Measurements from ENCODE around the gene GUCA2A. TPM values are rescaled to one million over a fixed set of nuclear protein-coding genes. Genes with fewer than 3 reads are reported as not detected.

GUCA2A gene
- total RNA-seq, 1 experiment from 2014 or later, result not detected

GRCh38 chr1:42114229-42114628, 50.3 kb downstream of the GUCA2A start:
- no peaks in the 10 kb centered on the region for H3K27me3 ChIP-seq (ENCODE audit: control insufficient read depth, insufficient read depth, low read length)
- no peaks in the 10 kb centered on the region for H3K9me3 ChIP-seq (ENCODE audit: control insufficient read depth, insufficient read depth, low read depth, low read length)
- no peak for TF ChIP-seq SIN3A (IDR thresholded peaks at IDR 0.05; ENCODE audit: borderline replicate concordance, insufficient read depth, low read depth, low read length)
- TF ChIP-seq REST (IDR thresholded peaks at IDR 0.05; ENCODE audit: insufficient read depth in 1 of 2, low read depth in 2 of 2, low read length in 1 of 2), result no peak
- TF ChIP-seq POLR2AphosphoS5 (IDR thresholded peaks at IDR 0.05; ENCODE audit: low read depth, low read length), result no peak
- TF ChIP-seq TCF7L2 (IDR thresholded peaks at IDR 0.05; ENCODE audit: low read depth, low read length), result no peak
- in situ Hi-C loops (cut with HindIII; ENCODE audit: low pct_unique_long_range_greater_than_20kb, low sequenced_read_pairs) (no loop called here), intact Hi-C loops (cut with micrococcal nuclease; ENCODE audit: unreplicated experiment) (no loop called here)
- no peaks in the 10 kb centered on the region for H3K36me3 ChIP-seq (ENCODE audit: control insufficient read depth, insufficient read depth, low read length)
- ChIA-PET CTCF (no interaction called here), POLR2A (no interaction called here)
- DNase-seq (ENCODE audit: low read depth, low spot score) (no peak), ATAC-seq (no peak)
- no peak overlapping the region for H3K4me3 ChIP-seq (ENCODE audit: low read depth in 2 of 2, low read length in 2 of 2)
- no peaks in the 10 kb centered on the region for H3K4me1 ChIP-seq (ENCODE audit: control insufficient read depth, insufficient read depth, low read length)
- no TSS peak for BruUV-seq (replicated peaks)
- no peak overlapping the region for H3K27ac ChIP-seq (ENCODE audit: low read length)

Other genes starting within 250 kb of the GUCA2A start
- gene HIVEP3, start 245.8 kb downstream of the GUCA2A start, total RNA-seq (2021; ENCODE audit: unreplicated experiment), result 6.0 TPM
- not detected for gene GUCA2B, start 11.3 kb downstream of the GUCA2A start, total RNA-seq (2021; ENCODE audit: unreplicated experiment)
- gene FOXJ3, start 170.5 kb upstream of the GUCA2A start, total RNA-seq (2021; ENCODE audit: unreplicated experiment), result 55.3 TPM
- 13.6 TPM for gene RIMKLA, start 216.0 kb upstream of the GUCA2A start, total RNA-seq (2021; ENCODE audit: unreplicated experiment)

All from Panc1 (cell line).